HG03460 (cell line): ENCODE data around the gene GRM7.

Experiments
- ATAC-seq: cut with Tn5 transposase; IDR thresholded peaks from one replicate; pipeline ENCODE4 v1.9.1; 2021; ENCODE audit not compliant: unreplicated experiment

Gene GRM7

GRCh38 chr3:7567160-7567559, 706.2 kb downstream of the GRM7 start:
- ATAC-seq = no peak

- ATAC-seq = no peak
Observed at GRCh38 chr3:7568526-7569184, 707.7 kb downstream of the GRM7 start.

DNA sequence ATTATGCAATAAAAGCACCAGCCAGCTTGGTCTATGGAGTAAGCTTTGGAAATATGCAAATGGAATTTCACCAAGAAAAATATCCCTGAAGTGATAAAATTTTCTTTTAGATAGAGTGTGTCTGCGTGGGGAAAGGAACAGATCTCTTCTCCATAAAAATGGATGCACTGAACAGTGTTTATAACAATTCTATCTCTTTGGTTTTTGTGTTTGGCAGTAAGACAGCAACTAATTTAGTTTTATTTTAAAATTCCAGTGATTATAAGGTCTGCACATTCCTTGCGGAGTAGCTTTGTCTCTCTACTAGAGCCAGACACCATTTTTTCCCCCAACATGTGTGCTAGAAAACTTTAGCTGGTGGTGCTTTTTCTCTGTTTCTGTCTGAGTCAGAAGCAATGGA, 712.4 kb downstream of the GRM7 start:
- no peak for ATAC-seq

DNA sequence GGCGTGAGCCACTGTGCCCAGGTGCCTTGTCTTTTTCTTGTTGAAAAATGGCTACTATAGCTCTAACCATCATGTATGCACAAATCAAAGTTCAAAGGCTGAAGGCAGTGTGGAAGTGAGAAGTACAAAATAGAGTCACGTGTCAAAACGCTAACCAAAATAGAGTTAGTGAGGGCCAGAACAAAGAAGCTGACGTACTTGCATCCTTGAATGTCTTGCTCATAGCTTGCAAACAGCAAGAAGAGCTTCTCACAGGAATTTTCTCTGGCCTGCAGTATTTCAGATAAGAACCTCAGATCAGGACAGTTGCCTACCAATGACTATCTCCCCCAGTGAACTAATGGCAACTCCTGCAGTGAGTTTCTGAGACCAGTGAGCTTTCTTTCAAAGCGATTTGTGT, 713.5 kb downstream of the GRM7 start:
- no peak for ATAC-seq

DNA sequence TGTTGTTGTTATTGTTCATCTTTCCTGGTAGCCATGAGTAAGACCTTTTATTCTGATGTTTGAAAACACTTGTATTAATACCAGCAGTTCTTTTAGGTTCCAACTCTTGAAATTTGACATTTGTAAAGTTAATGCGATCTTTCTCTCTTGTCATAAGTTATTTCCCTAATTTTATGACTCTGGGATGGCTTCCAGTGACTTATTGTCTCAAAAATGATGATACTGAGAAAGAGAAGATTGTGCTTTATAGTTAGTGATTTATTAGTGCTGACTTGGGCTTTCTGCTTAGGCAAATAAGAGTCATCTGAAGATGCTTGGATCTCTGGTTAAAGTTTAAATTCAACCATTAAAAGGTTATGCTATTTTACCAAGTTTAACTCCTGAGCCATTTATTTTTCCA, 715.2 kb downstream of the GRM7 start:
- ATAC-seq = no peak

- no peak for ATAC-seq
Observed at GRCh38 chr3:7576506-7576905, 715.6 kb downstream of the GRM7 start.

DNA sequence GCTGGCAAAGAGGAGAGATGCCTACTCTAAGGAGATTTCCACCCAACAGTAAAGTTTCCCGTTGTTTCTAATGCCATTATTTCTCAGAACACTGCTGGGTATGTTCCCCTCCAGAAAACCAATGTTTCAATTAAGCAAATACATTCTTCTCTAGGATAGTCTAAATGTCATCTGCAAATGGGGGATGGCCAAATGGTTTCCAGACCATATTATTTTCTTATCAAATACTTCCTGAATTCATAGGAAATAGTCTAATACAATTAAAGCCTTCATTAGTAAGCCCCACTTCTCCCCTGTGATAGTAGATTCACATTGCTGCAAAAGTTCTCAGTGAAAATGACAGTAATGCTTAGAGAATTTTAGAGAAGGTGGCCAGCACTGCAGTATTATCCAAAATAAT, 716.6 kb downstream of the GRM7 start:
- ATAC-seq = no peak

GRCh38 chr3:7581831-7582230, 720.9 kb downstream of the GRM7 start:
- no peak for ATAC-seq

GRCh38 chr3:7585052-7585451, 724.1 kb downstream of the GRM7 start:
- no peak for ATAC-seq

- ATAC-seq = no peak
Observed at GRCh38 chr3:7588236-7588635, 727.3 kb downstream of the GRM7 start.

DNA sequence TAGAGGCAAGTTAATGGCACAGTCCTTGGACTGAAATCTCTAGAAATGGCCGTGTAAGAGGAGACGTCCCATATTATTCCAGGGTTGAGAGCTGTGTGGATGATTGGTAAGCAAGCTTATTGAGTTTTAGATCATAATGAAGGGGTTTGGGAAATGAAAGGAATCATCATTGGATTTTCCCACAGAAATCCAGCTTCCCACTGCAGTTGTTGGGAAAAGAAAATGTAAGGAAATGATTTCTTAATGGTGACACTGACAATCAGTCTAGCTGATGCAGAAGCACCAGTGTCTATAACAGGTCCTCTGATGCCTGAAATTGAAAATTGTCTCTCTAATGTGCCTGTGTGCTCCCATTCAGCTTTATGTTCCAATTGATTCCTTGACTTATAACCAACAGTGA, 728.6 kb downstream of the GRM7 start:
- no peak for ATAC-seq

DNA sequence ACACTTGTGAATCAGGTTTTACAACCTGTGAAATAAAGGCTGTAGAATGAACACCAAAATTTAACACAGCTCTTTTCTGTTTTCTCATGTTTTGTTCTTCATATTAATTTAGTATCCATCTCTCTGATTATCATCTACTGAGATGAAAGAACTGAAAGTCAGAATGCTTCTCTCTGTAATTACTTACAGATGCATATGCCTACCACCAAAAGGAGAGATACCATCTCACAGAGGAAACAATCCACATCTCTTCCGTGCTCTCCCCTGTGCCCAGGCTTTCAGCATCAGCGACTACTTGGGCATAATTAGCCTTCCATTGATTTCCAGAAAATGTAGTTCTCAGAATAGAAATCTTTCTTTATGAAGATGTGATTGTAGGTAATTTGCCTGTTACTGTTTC, 741.4 kb downstream of the GRM7 start:
- no peak for ATAC-seq

DNA sequence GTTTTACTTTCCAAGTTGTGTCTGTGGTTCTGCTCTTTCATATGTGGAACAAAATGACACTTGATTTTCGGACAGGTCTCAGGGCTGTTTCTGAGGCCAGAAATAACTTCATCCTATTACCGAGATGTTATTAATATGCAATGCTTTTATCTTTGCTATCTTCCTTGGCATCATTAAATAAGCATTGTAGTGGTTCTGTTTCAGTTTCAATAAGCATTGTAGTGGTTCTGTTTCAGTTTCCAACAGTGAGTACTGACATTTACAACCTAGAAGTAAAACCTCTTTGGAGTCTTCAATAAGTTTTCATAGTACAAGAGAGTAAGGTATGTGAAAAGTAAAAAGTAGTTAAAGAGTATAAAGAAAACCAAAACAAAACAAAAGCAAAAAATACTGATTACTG, 746.2 kb downstream of the GRM7 start:
- ATAC-seq = no peak

GRCh38 chr3:7607676-7608075, 746.8 kb downstream of the GRM7 start:
- no peak for ATAC-seq

GRCh38 chr3:7610634-7611033, 749.7 kb downstream of the GRM7 start:
- ATAC-seq = no peak

- ATAC-seq = no peak
Observed at GRCh38 chr3:7615043-7615442, 754.1 kb downstream of the GRM7 start.

GRCh38 chr3:7618606-7619005, 757.7 kb downstream of the GRM7 start:
- ATAC-seq = no peak

DNA sequence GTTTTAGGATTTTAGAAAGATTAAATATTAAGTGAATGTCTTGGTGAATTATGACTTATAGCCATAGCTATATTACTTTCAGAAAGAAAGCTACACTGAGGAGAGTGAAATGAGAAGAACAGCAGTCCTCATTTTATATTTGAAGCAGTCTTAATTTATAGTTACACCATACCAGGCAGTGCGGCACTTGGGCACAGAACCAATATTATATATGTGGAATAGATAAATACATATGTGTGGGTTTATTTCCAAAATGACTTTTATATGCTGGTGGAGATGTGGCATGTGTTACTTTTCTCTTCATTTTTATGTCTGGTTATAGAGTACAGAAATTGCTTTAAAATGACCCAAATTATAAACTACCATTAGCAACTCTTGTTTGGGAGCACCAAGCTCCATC, 759.5 kb downstream of the GRM7 start:
- ATAC-seq = no peak

- no peak for ATAC-seq
Observed at GRCh38 chr3:7621046-7621630, 760.2 kb downstream of the GRM7 start.

- no peak for ATAC-seq
Observed at GRCh38 chr3:7621651-7622050, 760.7 kb downstream of the GRM7 start.

DNA sequence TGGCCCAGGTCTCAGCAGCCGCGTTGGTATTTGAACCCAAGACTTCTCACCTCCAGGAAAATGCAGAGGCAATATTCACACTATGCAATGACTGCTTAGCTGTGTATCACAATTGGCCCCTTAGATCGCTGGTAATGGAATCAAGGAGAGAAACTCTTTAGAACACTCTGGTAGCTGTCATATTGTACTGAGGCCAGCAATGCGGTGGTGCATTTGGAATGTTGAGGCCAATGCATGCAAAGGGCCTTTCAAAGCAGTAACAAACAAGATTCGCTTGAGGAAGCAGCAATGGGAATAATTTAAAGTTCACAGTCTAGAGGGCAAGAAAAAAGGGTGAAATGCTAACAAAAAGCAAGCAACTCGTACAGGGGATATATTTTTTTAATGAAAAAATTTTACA, 764.1 kb downstream of the GRM7 start:
- ATAC-seq = no peak

DNA sequence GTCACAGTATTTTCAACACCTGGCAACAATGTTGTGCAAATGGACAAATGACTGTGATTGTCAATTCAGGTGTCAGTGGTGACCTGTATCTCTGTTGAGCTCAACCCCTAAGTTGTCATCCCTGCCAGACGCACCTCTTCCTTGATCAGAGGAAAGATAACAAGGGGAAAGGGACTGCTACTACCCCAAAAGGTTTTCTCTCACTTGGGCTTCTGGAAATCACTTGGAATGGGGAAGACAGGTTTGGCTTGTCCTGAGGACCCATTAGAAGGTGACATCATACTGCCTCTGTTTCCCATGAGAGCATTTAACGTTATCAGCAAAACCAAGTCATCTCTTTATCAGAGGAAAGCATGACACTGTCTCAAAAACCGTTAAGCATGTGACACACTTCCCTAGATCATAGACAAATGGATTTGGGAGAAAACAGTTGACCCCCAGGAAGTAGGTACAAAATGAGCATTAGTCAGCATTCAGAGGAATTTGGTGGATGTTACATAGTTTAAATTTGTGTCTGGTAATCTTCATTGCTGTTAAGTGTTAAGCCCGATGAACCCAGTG, 769.5 kb downstream of the GRM7 start:
- ATAC-seq = no peak

DNA sequence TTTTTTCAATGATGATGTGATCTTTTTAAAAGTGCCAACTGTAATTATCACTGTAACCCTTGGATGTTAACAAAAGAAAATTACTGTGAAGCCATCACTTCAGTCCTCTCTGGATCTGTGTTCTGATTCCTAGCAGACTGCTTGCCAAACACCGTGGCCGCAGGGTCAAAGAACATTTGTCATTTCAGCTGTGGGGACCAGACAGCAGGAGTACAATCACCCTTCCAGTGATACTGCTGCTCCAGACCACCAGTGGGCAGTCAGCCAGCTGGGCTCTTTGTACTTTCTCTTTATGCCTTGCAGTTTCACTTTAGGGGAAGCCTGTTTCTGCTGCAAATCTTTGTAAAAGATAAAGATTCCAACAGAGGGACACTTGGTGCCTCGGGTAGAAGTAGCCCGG, 770.0 kb downstream of the GRM7 start:
- ATAC-seq = no peak
